SK-N-SH (cell line): Measurements from ENCODE around the gene ATG3. TPM values are rescaled to one million over a fixed set of nuclear protein-coding genes. Genes with fewer than 3 reads are reported as not detected.

ENCODE experiments used
- CTCF ChIA-PET: fragments of 300-600, 350-600 bp; formaldehyde crosslinking; extraction: SDS; loops from one replicate; lab custom pipeline; 2021; lab: Yijun Ruan, JAX
- POLR2A ChIA-PET: fragments of 350-600 bp; sonication (Branson Sonifier 250); formaldehyde crosslinking; extraction: SDS; loops from one replicate; lab custom pipeline; 2020; ENCODE audit warnings: antibody characterized with exemption, inconsistent platforms; lab: Yijun Ruan, JAX
- DNase-seq: peaks from one replicate; pipeline ENCODE4 v3.0.0; 2012
- H2AFZ ChIP-seq: fragments of 200-600 bp; sonication (generic); 2 replicates; pipeline ENCODE4 v1.8.1; 2016; ENCODE audit warnings: antibody characterized with exemption, mild to moderate bottlenecking, low read depth
- H3F3A ChIP-seq: fragments of 200-600 bp; sonication (generic); replicated peaks from 2 replicates; pipeline ENCODE3; 2016; ENCODE audit warnings: antibody characterized with exemption, mild to moderate bottlenecking; ENCODE audit not compliant: insufficient read depth
- H3K27ac ChIP-seq, 2 experiments: fragments of 200-500 bp in 1 of 2; fragments of 200-600 bp in 1 of 2; sonication (Bioruptor generic) in 1 of 2; sonication (generic), shearing (Covaris generic) in 1 of 2; 2 replicates each; pipeline versions ENCODE4 v1.5.1 to v1.6.1; 2014 to 2016; ENCODE audit warnings: low read depth in 2 of 2, inconsistent platforms in 1 of 2, low read length in 1 of 2, mild to moderate bottlenecking in 1 of 2, mixed read lengths in 1 of 2
- H3K27me3 ChIP-seq: fragments of 200-600 bp; sonication (generic), shearing (Covaris generic); 2 replicates; pipeline ENCODE4 v1.6.1; 2016; ENCODE audit warnings: mixed run types; ENCODE audit not compliant: insufficient read depth
- H3K36me3 ChIP-seq, 2 experiments: fragments of 200-500 bp in 1 of 2; fragments of 200-600 bp in 1 of 2; sonication (Bioruptor generic) in 1 of 2; sonication (generic) in 1 of 2; replicated peaks in 1 of 2; 2 replicates each; pipeline versions ENCODE3 to v1.5.1; 2014 to 2016; ENCODE audit warnings: low read length in 1 of 2, mild to moderate bottlenecking in 1 of 2; ENCODE audit not compliant: insufficient read depth in 2 of 2, control insufficient read depth in 1 of 2
- H3K4me1 ChIP-seq, 2 experiments: fragments of 200-500 bp in 1 of 2; fragments of 200-600 bp in 1 of 2; sonication (Bioruptor generic) in 1 of 2; sonication (generic), shearing (Covaris generic) in 1 of 2; 2 replicates each; pipeline versions ENCODE4 v1.5.1 to v1.6.1; 2014 to 2016; ENCODE audit warnings: low read depth in 1 of 2, low read length in 1 of 2, mixed run types in 1 of 2; ENCODE audit not compliant: insufficient read depth in 2 of 2, control insufficient read depth in 1 of 2
- H3K4me2 ChIP-seq: fragments of 200-600 bp; sonication (generic), shearing (Covaris generic); 2 replicates; pipeline ENCODE4 v1.6.1; 2017; ENCODE audit warnings: mixed run types
- H3K4me3 ChIP-seq, 2 experiments: fragments of 200-500 bp in 1 of 2; fragments of 200-600 bp in 1 of 2; sonication (Bioruptor generic) in 1 of 2; sonication (generic), shearing (Covaris generic) in 1 of 2; 2 replicates each; pipeline versions ENCODE4 v1.5.1 to v1.8.1; 2014 to 2016; ENCODE audit warnings: low read depth in 2 of 2, inconsistent platforms in 1 of 2, low read length in 1 of 2, mild to moderate bottlenecking in 1 of 2, mixed read lengths in 1 of 2, moderate library complexity in 1 of 2
- H3K79me2 ChIP-seq: fragments of 200-600 bp; sonication (generic); 2 replicates; pipeline ENCODE4 v1.8.1; 2017; ENCODE audit warnings: mild to moderate bottlenecking; ENCODE audit not compliant: insufficient read depth
- H3K9ac ChIP-seq: fragments of 200-600 bp; sonication (generic); 2 replicates; pipeline ENCODE4 v1.6.1; 2017; ENCODE audit warnings: mixed run types
- H3K9me2 ChIP-seq: fragments of 200-600 bp; sonication (generic); 2 replicates; pipeline ENCODE4 v1.6.1; 2017; ENCODE audit warnings: mixed run types
- H3K9me3 ChIP-seq: fragments of 200-600 bp; sonication (generic); 2 replicates; pipeline ENCODE4 v1.6.1; 2017; ENCODE audit warnings: mixed run types, mild to moderate bottlenecking, moderate library complexity
- H4K20me1 ChIP-seq: fragments of 200-600 bp; sonication (generic); 2 replicates; pipeline ENCODE4 v1.6.1; 2017; ENCODE audit warnings: mild to moderate bottlenecking, mixed run types; ENCODE audit not compliant: insufficient read depth
- CHD2 ChIP-seq: fragments of 150-350 bp; IDR thresholded peaks from 2 replicates; pipeline ENCODE4 v1.6.1; 2018; ENCODE audit warnings: low read length; ENCODE audit not compliant: partially characterized antibody
- EP300 ChIP-seq, 2 experiments: IDR thresholded peaks; 2 replicates each; pipeline versions ENCODE4 v1.4.0 to v1.6.1; 2012; ENCODE audit warnings: borderline replicate concordance in 1 of 2, low read depth in 1 of 2, low read length in 1 of 2
- FOSL2 ChIP-seq: IDR thresholded peaks from 2 replicates; pipeline ENCODE4 v1.4.0; 2012; ENCODE audit warnings: low read depth, mild to moderate bottlenecking, moderate library complexity, borderline replicate concordance
- FOXM1 ChIP-seq: IDR thresholded peaks from 2 replicates; pipeline ENCODE4 v1.4.0; 2012; ENCODE audit warnings: low read depth, mild to moderate bottlenecking
- GABPA ChIP-seq: IDR thresholded peaks from 2 replicates; pipeline ENCODE4 v1.4.0; 2012; ENCODE audit warnings: low read depth, mild to moderate bottlenecking
- GATA2 ChIP-seq: sonication (generic); formaldehyde crosslinking; IDR thresholded peaks from 2 replicates; pipeline ENCODE4 v1.5.0; 2020; ENCODE audit warnings: mild to moderate bottlenecking, missing genetic modification reagents
- MXI1 ChIP-seq: IDR thresholded peaks from 2 replicates; pipeline ENCODE4 v1.6.1; 2012; ENCODE audit warnings: mild to moderate bottlenecking, low read depth, low read length, improper control_type of control experiment
- NFIC ChIP-seq: IDR thresholded peaks from 2 replicates; pipeline ENCODE4 v1.4.0; 2012; ENCODE audit warnings: borderline replicate concordance
- RAD21 ChIP-seq: IDR thresholded peaks from 2 replicates; pipeline ENCODE4 v1.6.1; 2012; ENCODE audit warnings: mild to moderate bottlenecking, low read length
- RCOR1 ChIP-seq: fragments of 150-350 bp; IDR thresholded peaks from 2 replicates; pipeline ENCODE4 v1.6.1; 2017; ENCODE audit warnings: antibody characterized with exemption, low read length
- RFX5 ChIP-seq: IDR thresholded peaks from 2 replicates; pipeline ENCODE4 v1.6.1; 2012; ENCODE audit warnings: mild to moderate bottlenecking, improper control_type of control experiment, low read length
- RXRA ChIP-seq: IDR thresholded peaks from 2 replicates; pipeline ENCODE4 v1.4.0; 2012; ENCODE audit warnings: low read depth, mild to moderate bottlenecking, borderline replicate concordance
- SIN3A ChIP-seq: IDR thresholded peaks from 2 replicates; pipeline ENCODE4 v1.6.1; 2012; ENCODE audit warnings: low read depth, mild to moderate bottlenecking, low read length, moderate library complexity, borderline replicate concordance
- TAF1 ChIP-seq: IDR thresholded peaks from 2 replicates; pipeline ENCODE4 v1.6.1; 2012; ENCODE audit warnings: low read depth, mild to moderate bottlenecking, low read length, moderate library complexity, borderline replicate concordance
- TEAD4 ChIP-seq: IDR thresholded peaks from 2 replicates; pipeline ENCODE4 v1.4.0; 2012; ENCODE audit warnings: mild to moderate bottlenecking, borderline replicate concordance; ENCODE audit not compliant: insufficient read depth
- YY1 ChIP-seq: IDR thresholded peaks from 2 replicates; pipeline ENCODE4 v1.4.0; 2012; ENCODE audit warnings: low read depth, mild to moderate bottlenecking
- WGBS: methylation state at CpG from one replicate; pipeline ENCODE4 v1.1.6; 2017; ENCODE audit warnings: low lambda C conversion rate; 5-methylcytosine and 5-hydroxymethylcytosine counted together
- polyA plus RNA-seq, 3 experiments: library from polyadenylated mRNA; depleted of rRNA; stranded (reverse); fragments of >200 nt; gene quantifications; 2 replicates each; pipeline ENCODE4 v1.2.3, GENCODE V29; 2012
- TF ChIP-seq, protein P1 (sequence below): fragments of 150-350 bp; IDR thresholded peaks from 2 replicates; pipeline ENCODE4 v1.6.1; 2016; ENCODE audit warnings: mild to moderate bottlenecking, low read depth, low read length
- TF ChIP-seq, protein P2 (sequence below): fragments of 150-350 bp; IDR thresholded peaks from 2 replicates; pipeline ENCODE4 v1.6.1; 2017; ENCODE audit warnings: antibody characterized with exemption, low read length, low read depth, borderline replicate concordance
- TF ChIP-seq, protein P3 (sequence below): IDR thresholded peaks from 2 replicates; pipeline ENCODE4 v1.4.0; 2012; ENCODE audit warnings: low read depth, borderline replicate concordance

Gene ATG3
- polyA plus RNA-seq, 1 of the 3 experiments (the other 2 are of a cell fraction) = 38.8 TPM

DNA sequence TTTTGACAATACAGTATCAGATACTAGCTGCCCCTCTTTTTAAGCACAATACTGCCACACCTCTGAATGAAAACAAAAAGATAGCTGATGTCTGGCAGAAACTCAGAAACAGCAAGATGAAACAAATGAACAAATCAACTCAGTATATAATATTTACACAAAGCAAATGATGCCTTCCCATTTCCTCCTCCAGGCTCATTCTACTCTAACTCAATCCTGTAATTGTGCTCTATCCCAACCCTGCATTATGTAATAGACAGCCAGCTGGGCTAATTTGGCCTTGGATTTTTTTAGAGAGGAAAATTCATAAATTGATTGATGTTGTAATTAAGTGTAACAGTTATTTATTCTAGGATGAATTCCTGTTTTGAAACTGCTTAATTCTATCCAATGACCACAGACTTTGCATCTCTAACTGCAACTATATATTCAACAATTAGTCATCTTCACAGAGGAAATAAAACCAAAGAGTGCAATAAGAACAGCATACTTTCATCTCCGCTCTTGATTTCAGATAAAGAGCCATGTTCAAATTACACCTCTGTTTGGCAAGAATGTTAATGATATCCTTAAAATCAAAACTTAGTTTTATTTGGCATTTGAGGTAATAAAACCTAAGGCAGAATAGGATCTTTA, 6.1 kb downstream of the ATG3 start:
- WGBS = 93% methylated on average over 1 of the region's 1 CpG
- TF ChIP-seq, protein P1, sequence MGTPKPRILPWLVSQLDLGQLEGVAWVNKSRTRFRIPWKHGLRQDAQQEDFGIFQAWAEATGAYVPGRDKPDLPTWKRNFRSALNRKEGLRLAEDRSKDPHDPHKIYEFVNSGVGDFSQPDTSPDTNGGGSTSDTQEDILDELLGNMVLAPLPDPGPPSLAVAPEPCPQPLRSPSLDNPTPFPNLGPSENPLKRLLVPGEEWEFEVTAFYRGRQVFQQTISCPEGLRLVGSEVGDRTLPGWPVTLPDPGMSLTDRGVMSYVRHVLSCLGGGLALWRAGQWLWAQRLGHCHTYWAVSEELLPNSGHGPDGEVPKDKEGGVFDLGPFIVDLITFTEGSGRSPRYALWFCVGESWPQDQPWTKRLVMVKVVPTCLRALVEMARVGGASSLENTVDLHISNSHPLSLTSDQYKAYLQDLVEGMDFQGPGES = no peak
- TF ChIP-seq MXI1 (no peak), FOXM1 (no peak), FOSL2 (no peak), GABPA (no peak), SIN3A (no peak), CHD2 (no peak), RFX5 (no peak), TEAD4 (no peak), EP300 (IDR thresholded peaks at IDR 0.05; ENCODE audit: borderline replicate concordance in 1 of 2, low read depth in 1 of 2, low read length in 1 of 2) (no peak), RAD21 (no peak), GATA2 (CRISPR knock-in tag) (no peak), TAF1 (no peak), RXRA (no peak), YY1 (no peak), NFIC (no peak), RCOR1 (no peak)
- TF ChIP-seq, protein P2, sequence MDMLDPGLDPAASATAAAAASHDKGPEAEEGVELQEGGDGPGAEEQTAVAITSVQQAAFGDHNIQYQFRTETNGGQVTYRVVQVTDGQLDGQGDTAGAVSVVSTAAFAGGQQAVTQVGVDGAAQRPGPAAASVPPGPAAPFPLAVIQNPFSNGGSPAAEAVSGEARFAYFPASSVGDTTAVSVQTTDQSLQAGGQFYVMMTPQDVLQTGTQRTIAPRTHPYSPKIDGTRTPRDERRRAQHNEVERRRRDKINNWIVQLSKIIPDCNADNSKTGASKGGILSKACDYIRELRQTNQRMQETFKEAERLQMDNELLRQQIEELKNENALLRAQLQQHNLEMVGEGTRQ = no peak
- TF ChIP-seq, protein P3, sequence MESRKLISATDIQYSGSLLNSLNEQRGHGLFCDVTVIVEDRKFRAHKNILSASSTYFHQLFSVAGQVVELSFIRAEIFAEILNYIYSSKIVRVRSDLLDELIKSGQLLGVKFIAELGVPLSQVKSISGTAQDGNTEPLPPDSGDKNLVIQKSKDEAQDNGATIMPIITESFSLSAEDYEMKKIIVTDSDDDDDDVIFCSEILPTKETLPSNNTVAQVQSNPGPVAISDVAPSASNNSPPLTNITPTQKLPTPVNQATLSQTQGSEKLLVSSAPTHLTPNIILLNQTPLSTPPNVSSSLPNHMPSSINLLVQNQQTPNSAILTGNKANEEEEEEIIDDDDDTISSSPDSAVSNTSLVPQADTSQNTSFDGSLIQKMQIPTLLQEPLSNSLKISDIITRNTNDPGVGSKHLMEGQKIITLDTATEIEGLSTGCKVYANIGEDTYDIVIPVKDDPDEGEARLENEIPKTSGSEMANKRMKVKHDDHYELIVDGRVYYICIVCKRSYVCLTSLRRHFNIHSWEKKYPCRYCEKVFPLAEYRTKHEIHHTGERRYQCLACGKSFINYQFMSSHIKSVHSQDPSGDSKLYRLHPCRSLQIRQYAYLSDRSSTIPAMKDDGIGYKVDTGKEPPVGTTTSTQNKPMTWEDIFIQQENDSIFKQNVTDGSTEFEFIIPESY = no peak
- peaks cover 9 to 12% of the 10 kb centered on the region in 2 experiments for H3K36me3 ChIP-seq
- 0 out of 2 replicates have a peak, but pooled peaks cover 4% of the 10 kb centered on the region for H3K9me2 ChIP-seq
- H3K9me3 ChIP-seq = no peaks in the 10 kb centered on the region
- ChIA-PET CTCF (interaction anchor here (1.0 kb wide), 1 partner anchor 262 kb away, joined by 4 read pairs; no protein-coding TSS in a partner anchor), POLR2A (no interaction called here)
- no peak overlapping the region for H3K9ac ChIP-seq
- H3F3A ChIP-seq = peaks cover 27% of the 10 kb centered on the region
- no peak overlapping the region for H3K4me3 ChIP-seq
- peaks cover 10 to 14% of the 10 kb centered on the region in 2 experiments; a peak in 3 of 4 replicates for H3K4me1 ChIP-seq
- no peak overlapping the region for H3K4me2 ChIP-seq
- H4K20me1 ChIP-seq = no peaks in the 10 kb centered on the region
- no peak overlapping the region; a peak in 1 of 4 replicates for H3K27ac ChIP-seq
- peaks cover 98% of the 10 kb centered on the region for H3K79me2 ChIP-seq
- H2AFZ ChIP-seq = no peak overlapping the region
- DNase-seq = no peak
- H3K27me3 ChIP-seq = no peaks in the 10 kb centered on the region
